H1 (cell line): ENCODE data around the gene CISTR. TPM values are rescaled to one million over a fixed set of nuclear protein-coding genes. Genes with fewer than 3 reads are reported as not detected.

Source experiments
- CTCF ChIA-PET: fragments of 300-600 bp; sonication (Branson Sonifier 250); formaldehyde crosslinking; loops from one replicate; lab custom pipeline; 2021; ENCODE audit not compliant: partially characterized antibody; lab: Charles Lee
- POLR2A ChIA-PET: fragments of 300-600 bp; sonication (Branson Sonifier 250); formaldehyde crosslinking; loops from one replicate; lab custom pipeline; 2021; ENCODE audit warnings: inconsistent platforms; ENCODE audit not compliant: partially characterized antibody; lab: Charles Lee
- DNase-seq, 2 experiments: peaks; one replicate each; pipeline versions ENCODE4 v3.0.0 to v3.0.0-alpha.2; 2010 to 2022; ENCODE audit warnings: low spot score in 2 of 2, low read depth in 1 of 2, mixed read lengths in 1 of 2
- FAIRE-seq: peaks from 2 replicates; lab custom pipeline; 2011; peaks lifted over from hg19 to GRCh38; lab: Jason Lieb, UNC
- H2AFZ ChIP-seq: 2 replicates; pipeline ENCODE4 v1.8.1; 2012; ENCODE audit warnings: low read length, inconsistent platforms
- H2AK5ac ChIP-seq: 2 replicates; pipeline ENCODE4 v1.6.1; 2013; ENCODE audit warnings: low read depth, low read length
- H2BK120ac ChIP-seq: replicated peaks from 2 replicates; pipeline ENCODE3; 2013; ENCODE audit warnings: low read depth, low read length, inconsistent platforms
- H2BK12ac ChIP-seq: 2 replicates; pipeline ENCODE4 v1.6.1; 2013; ENCODE audit warnings: low read depth, low read length
- H2BK15ac ChIP-seq: 2 replicates; pipeline ENCODE4 v1.6.1; 2013; ENCODE audit warnings: low read length
- H2BK20ac ChIP-seq: 2 replicates; pipeline ENCODE4 v1.6.1; 2013; ENCODE audit warnings: low read length
- H2BK5ac ChIP-seq: 2 replicates; pipeline ENCODE4 v1.6.1; 2013; ENCODE audit warnings: low read depth, low read length
- H3K14ac ChIP-seq: 2 replicates; pipeline ENCODE4 v1.6.1; 2013; ENCODE audit warnings: inconsistent platforms; ENCODE audit not compliant: insufficient read length
- H3K18ac ChIP-seq: 2 replicates; pipeline ENCODE4 v1.6.1; 2013; ENCODE audit warnings: low read length; ENCODE audit errors: extremely low read depth
- H3K23ac ChIP-seq: 2 replicates; pipeline ENCODE4 v1.6.1; 2013; ENCODE audit warnings: inconsistent platforms; ENCODE audit not compliant: insufficient read length
- H3K23me2 ChIP-seq: 2 replicates; pipeline ENCODE4 v1.6.1; 2013; ENCODE audit warnings: low read depth, low read length
- H3K27ac ChIP-seq: 2 replicates; pipeline ENCODE4 v1.6.1; 2011; ENCODE audit warnings: low read depth, low read length, inconsistent platforms
- H3K27me3 ChIP-seq, 4 experiments: replicated peaks in 1 of 4; 1 replicate in 1 of 4; 2 replicates in 3 of 4; pipeline versions ENCODE4 v1.6.1 to v1.8.1; 2011 to 2013; ENCODE audit warnings: low read length in 3 of 4, mild to moderate bottlenecking in 3 of 4, inconsistent platforms in 2 of 4, mixed read lengths in 2 of 4, moderate library complexity in 1 of 4; ENCODE audit not compliant: control insufficient read depth in 3 of 4, insufficient read depth in 3 of 4; ENCODE audit errors: extremely low read depth in 1 of 4
- H3K36me3 ChIP-seq, 4 experiments: 2 replicates each; pipeline versions ENCODE4 v1.6.1 to v1.8.1; 2011 to 2013; ENCODE audit warnings: mild to moderate bottlenecking in 4 of 4, low read length in 3 of 4, moderate library complexity in 2 of 4, control low read depth in 1 of 4, inconsistent platforms in 1 of 4; ENCODE audit not compliant: insufficient read depth in 4 of 4, control insufficient read depth in 2 of 4
- H3K4ac ChIP-seq: replicated peaks from 2 replicates; pipeline ENCODE3; 2013; ENCODE audit warnings: low read length, low read depth, mixed read lengths, inconsistent platforms; ENCODE audit not compliant: insufficient read length
- H3K4me1 ChIP-seq, 4 experiments: replicated peaks in 1 of 4; 1 replicate in 1 of 4; 2 replicates in 3 of 4; pipeline versions ENCODE4 v1.6.1 to v1.8.1; 2011 to 2013; ENCODE audit warnings: low read length in 3 of 4, inconsistent platforms in 2 of 4, mixed read lengths in 1 of 4; ENCODE audit not compliant: insufficient read depth in 4 of 4, control insufficient read depth in 3 of 4
- H3K4me2 ChIP-seq, 2 experiments: 2 replicates each; pipeline versions ENCODE4 v1.6.1 to v1.8.1; 2011 to 2013; ENCODE audit warnings: low read depth in 2 of 2, low read length in 2 of 2, control low read depth in 1 of 2, inconsistent platforms in 1 of 2, mild to moderate bottlenecking in 1 of 2; ENCODE audit not compliant: insufficient read depth in 1 of 2
- H3K4me3 ChIP-seq, 4 experiments: fragments of 200-600, 300-600 bp in 1 of 4; sonication (generic), shearing (Covaris generic), sonication (Bioruptor Twin) in 1 of 4; 2 replicates each; pipeline versions ENCODE4 v1.5.1 to v1.8.1; 2011 to 2016; ENCODE audit warnings: low read length in 4 of 4, low read depth in 3 of 4, control low read depth in 2 of 4, inconsistent platforms in 2 of 4, mild to moderate bottlenecking in 2 of 4, mixed read lengths in 1 of 4, moderate library complexity in 1 of 4; ENCODE audit not compliant: insufficient read depth in 2 of 4; ENCODE audit errors: extremely low read depth in 1 of 4
- H3K56ac ChIP-seq: replicated peaks from 2 replicates; pipeline ENCODE3; 2013; ENCODE audit warnings: low read depth, mild to moderate bottlenecking, mixed read lengths, low read length, inconsistent platforms; ENCODE audit not compliant: insufficient read length
- H3K79me1 ChIP-seq: 2 replicates; pipeline ENCODE4 v1.6.1; 2013; ENCODE audit warnings: low read depth, low read length, control low read depth
- H3K79me2 ChIP-seq, 2 experiments: 2 replicates each; pipeline versions ENCODE4 v1.6.1 to v1.8.1; 2012 to 2013; ENCODE audit warnings: low read length in 2 of 2, mild to moderate bottlenecking in 2 of 2, inconsistent platforms in 1 of 2; ENCODE audit not compliant: insufficient read depth in 2 of 2, control insufficient read depth in 1 of 2
- H3K9ac ChIP-seq, 4 experiments: replicated peaks in 1 of 4; 1 replicate in 1 of 4; 2 replicates in 3 of 4; pipeline versions ENCODE4 v1.6.1 to v1.8.1; 2011 to 2013; ENCODE audit warnings: low read depth in 3 of 4, low read length in 3 of 4, control low read depth in 2 of 4, mild to moderate bottlenecking in 2 of 4, moderate library complexity in 2 of 4, inconsistent platforms in 1 of 4; ENCODE audit errors: extremely low read depth in 1 of 4
- H3K9me3 ChIP-seq, 2 experiments: 2 replicates each; pipeline versions ENCODE4 v1.6.1 to v1.8.1; 2012 to 2013; ENCODE audit warnings: mild to moderate bottlenecking in 2 of 2, moderate library complexity in 2 of 2, control low read depth in 1 of 2, inconsistent platforms in 1 of 2, low read depth in 1 of 2, low read length in 1 of 2, mixed read lengths in 1 of 2; ENCODE audit not compliant: insufficient read depth in 2 of 2
- H4K20me1 ChIP-seq, 2 experiments: replicated peaks in 1 of 2; 2 replicates each; pipeline versions ENCODE3 to v1.8.1; 2011 to 2013; ENCODE audit warnings: inconsistent platforms in 2 of 2, low read length in 2 of 2, mild to moderate bottlenecking in 1 of 2; ENCODE audit not compliant: insufficient read depth in 2 of 2, control insufficient read depth in 1 of 2
- H4K5ac ChIP-seq: 2 replicates; pipeline ENCODE4 v1.6.1; 2013; ENCODE audit warnings: low read length, low read depth, mixed read lengths, inconsistent platforms; ENCODE audit not compliant: insufficient read length
- H4K8ac ChIP-seq: 2 replicates; pipeline ENCODE4 v1.8.0; 2013; ENCODE audit warnings: mild to moderate bottlenecking, moderate library complexity, low read length, inconsistent platforms; ENCODE audit not compliant: insufficient read depth; ENCODE audit errors: extremely low read depth
- H4K91ac ChIP-seq: replicated peaks from 2 replicates; pipeline ENCODE3; 2013; ENCODE audit warnings: low read length, mixed read lengths, inconsistent platforms; ENCODE audit not compliant: insufficient read length
- BACH1 ChIP-seq: IDR thresholded peaks from 2 replicates; pipeline ENCODE4 v1.6.1; 2012; ENCODE audit warnings: low read length, improper control_type of control experiment
- CEBPB ChIP-seq: IDR thresholded peaks from 2 replicates; pipeline ENCODE4 v1.6.1; 2012; ENCODE audit warnings: low read depth, low read length
- CTCF ChIP-seq, 3 experiments: IDR thresholded peaks; 1 replicate in 2 of 3; 2 replicates in 1 of 3; pipeline versions ENCODE4 v1.5.1 to v1.6.1; 2011; ENCODE audit warnings: low read length in 3 of 3, mild to moderate bottlenecking in 3 of 3, inconsistent platforms in 2 of 3, low read depth in 1 of 3, moderate library complexity in 1 of 3; ENCODE audit not compliant: insufficient read depth in 1 of 3; ENCODE audit errors: control extremely low read depth in 1 of 3
- EZH2 ChIP-seq: fragments of 200-600 bp; sonication (generic); IDR thresholded peaks from 2 replicates; pipeline ENCODE4 v1.7.1; 2012; ENCODE audit warnings: low read depth, mild to moderate bottlenecking, moderate library complexity, low read length, inconsistent platforms; ENCODE audit not compliant: severe bottlenecking
- HDAC2 ChIP-seq, 2 experiments: fragments of 300-600 bp in 1 of 2; sonication (generic) in 1 of 2; IDR thresholded peaks; 2 replicates each; pipeline ENCODE4 v1.6.1; 2011 to 2012; ENCODE audit warnings: low read depth in 2 of 2, low read length in 2 of 2, mild to moderate bottlenecking in 2 of 2, moderate library complexity in 2 of 2, borderline replicate concordance in 1 of 2, inconsistent platforms in 1 of 2
- KDM1A ChIP-seq: fragments of 200-600, 300-600 bp; sonication (generic); IDR thresholded peaks from 2 replicates; pipeline ENCODE4 v1.7.1; 2016; ENCODE audit warnings: mild to moderate bottlenecking, low read length, borderline replicate concordance
- KDM5A ChIP-seq: fragments of 200-600 bp; IDR thresholded peaks from 2 replicates; pipeline ENCODE4 v1.7.1; 2012; ENCODE audit warnings: mild to moderate bottlenecking, low read length, inconsistent platforms, mixed read lengths
- POLR2AphosphoS5 ChIP-seq: IDR thresholded peaks from 2 replicates; pipeline ENCODE4 v1.6.1; 2011; ENCODE audit warnings: low read depth, low read length
- RFX5 ChIP-seq: IDR thresholded peaks from 2 replicates; pipeline ENCODE4 v1.6.1; 2011; ENCODE audit warnings: low read depth, low read length, improper control_type of control experiment, borderline replicate concordance
- SP4 ChIP-seq: IDR thresholded peaks from 2 replicates; pipeline ENCODE4 v1.6.1; 2012; ENCODE audit warnings: low read length, inconsistent platforms
- YY1 ChIP-seq: IDR thresholded peaks from 2 replicates; pipeline ENCODE4 v1.6.1; 2011; ENCODE audit warnings: low read depth, mild to moderate bottlenecking, low read length
- WGBS, 2 experiments: shearing (Covaris generic) in 1 of 2; methylation state at CpG; one replicate each; pipeline versions ENCODE4 v1.1.6 to v1.1.7; 2013 to 2015; ENCODE audit warnings: low lambda C conversion rate in 2 of 2, mixed read lengths in 2 of 2, inconsistent platforms in 1 of 2, low coverage in 1 of 2, missing lambda C conversion rate in 1 of 2; ENCODE audit not compliant: insufficient replicate concordance in 2 of 2, insufficient coverage in 1 of 2, insufficient read length in 1 of 2; ENCODE audit errors: extremely low coverage in 1 of 2, missing lambda C conversion rate in 1 of 2; 5-methylcytosine and 5-hydroxymethylcytosine counted together
- polyA plus RNA-seq, 7 experiments: library from polyadenylated mRNA; depleted of rRNA in 3 of 7; stranded (reverse) in 5 of 7; unstranded in 2 of 7; fragments of >200 nt in 5 of 7; fragments of 200-250 nt in 2 of 7; gene quantifications; 1 replicate in 5 of 7; 2 replicates in 1 of 7; 4 replicates in 1 of 7; pipeline versions ENCODE4 v1.2.1 to v1.2.3, GENCODE V29; 2011 to 2013; ENCODE audit warnings: missing spikeins in 2 of 7, mixed read lengths in 2 of 7
- total RNA-seq: library from RNA; stranded (reverse); fragmentation: NEBNext Ultra II Directional; extraction: Animal tissue kit (Norgen Biotek cat#: 25700); gene quantifications from 2 replicates; pipeline ENCODE4 v1.2.1, GENCODE V29; 2021

The CISTR gene
- total and polyA plus RNA-seq, 2 of the 8 experiments (the other 6 are each of a cell fraction or from before 2014, with no cell fraction given), result not detected

- ChIA-PET CTCF (interaction anchor here (1.2 to 21.0 kb wide), 5 partner anchors 17 to 40 kb away, joined by 3 to 531 read pairs (median 13); no protein-coding TSS in a partner anchor), POLR2A (interaction anchor here (1.5 kb wide), 1 partner anchor 9 kb away, joined by 3 read pairs; no protein-coding TSS in a partner anchor)
- Histone ChIP-seq H3K4me2 (peak overlapping the region; percentile 73 to 85), H3K27ac (no peak overlapping the region), H3K23ac (no peak overlapping the region), H3K4ac (no peak overlapping the region), H3K9ac (no peak overlapping the region), H4K5ac (no peak overlapping the region), H3K79me2 (no peaks in the 10 kb centered on the region), H2BK120ac (no peak overlapping the region), H3K4me1 (peaks cover 0 to 13% (median 7%) of the 10 kb centered on the region in 4 experiments; a peak in 5 of 7 replicates), H2BK20ac (no peak overlapping the region), H2BK15ac (no peak overlapping the region), H2AK5ac (no peak overlapping the region), H3K56ac (no peak overlapping the region), H4K20me1 (no peaks in the 10 kb centered on the region), H2BK5ac (no peak overlapping the region), H2AFZ (no peak overlapping the region), H3K27me3 (peaks cover 30 to 80% (median 60%) of the 10 kb centered on the region in 4 experiments), H3K79me1 (no peaks in the 10 kb centered on the region), H4K91ac (no peak overlapping the region), H3K14ac (no peak overlapping the region), H3K9me3 (no peaks in the 10 kb centered on the region), H3K23me2 (peaks cover 17% of the 10 kb centered on the region), H3K4me3 (peak overlapping the region in 3 of 4 experiments; percentile 7 to 70 (median 58); a peak in 3 of 8 replicates), H3K18ac (no peak overlapping the region), H4K8ac (no peak overlapping the region), H2BK12ac (no peak overlapping the region), H3K36me3 (no peaks in the 10 kb centered on the region)
- FAIRE-seq (no peak), DNase-seq (no peak)
- 72% methylated on average over 3 of the region's 3 CpGs; no CpG with 5 or more reads in 1 of the 2 experiments for WGBS, 2 experiments
- TF ChIP-seq KDM1A (peak; percentile 85), CTCF (IDR thresholded peaks at IDR 0.05; ENCODE audit: control extremely low read depth in 1 of 3, insufficient read depth in 1 of 3, low read depth in 1 of 3, low read length in 3 of 3) (peak in 1 of 3 experiments; percentile 18; a peak in 1 of 4 replicates), YY1 (no peak), CEBPB (no peak), KDM5A (no peak), EZH2 (no peak), POLR2AphosphoS5 (no peak), BACH1 (0 out of 2 replicates have a peak, but pooled peaks have one; percentile 16), HDAC2 (IDR thresholded peaks at IDR 0.05; ENCODE audit: borderline replicate concordance in 1 of 2, low read depth in 2 of 2, low read length in 2 of 2) (0 out of 4 replicates have a peak, but pooled peaks of 1 of the 2 experiments have one; percentile 58), SP4 (no peak), RFX5 (no peak)
Observed at GRCh38 chr12:53740130-53740491, 11.7 kb downstream of the CISTR start.
